ENCODE measurements around the gene SNTB2. TPM values are rescaled to one million over a fixed set of nuclear protein-coding genes. Genes with fewer than 3 reads are reported as not detected.

SNTB2 gene
- total and polyA plus RNA-seq, 2 of the 13 experiments (the other 11 are each of a cell fraction or from before 2014, with no cell fraction given), result 11.5 to 19.2 TPM

- TF ChIP-seq DZIP1 (CRISPR knock-in tag; IDR thresholded peaks at IDR 0.05) (no peak), ZNF367 (CRISPR knock-in tag; IDR thresholded peaks at IDR 0.05; ENCODE audit: borderline replicate concordance) (no peak), IRX3 (CRISPR knock-in tag; IDR thresholded peaks at IDR 0.05; ENCODE audit: borderline replicate concordance, low read depth) (no peak), ZBTB25 (CRISPR knock-in tag; IDR thresholded peaks at IDR 0.05) (no peak), ZNF383 (CRISPR knock-in tag; IDR thresholded peaks at IDR 0.05; ENCODE audit: borderline replicate concordance) (no peak), DBP (CRISPR knock-in tag; IDR thresholded peaks at IDR 0.05; ENCODE audit: not compliant biosample characterization) (no peak), ZNF17 (CRISPR knock-in tag; IDR thresholded peaks at IDR 0.05) (no peak), ETV5 (CRISPR knock-in tag; IDR thresholded peaks at IDR 0.05; ENCODE audit: borderline replicate concordance) (no peak), ZNF609 (CRISPR knock-in tag; IDR thresholded peaks at IDR 0.05; ENCODE audit: borderline replicate concordance) (no peak), ZNF329 (CRISPR knock-in tag; IDR thresholded peaks at IDR 0.05; ENCODE audit: low read depth) (no peak)
Measured at GRCh38 chr16:69306031-69306430, 119.1 kb downstream of the SNTB2 start (continued).
